DND-41 (cell line): ENCODE measurements around the gene NBAS.

ENCODE experiments used
- CTCF ChIP-seq: IDR thresholded peaks from 2 replicates; pipeline ENCODE4 v1.5.1; 2012; ENCODE audit warnings: borderline replicate concordance, low read length, moderate library complexity, mild to moderate bottlenecking; ENCODE audit not compliant: poor library complexity, severe bottlenecking; ENCODE audit errors: extremely low read depth
- EZH2 ChIP-seq: IDR thresholded peaks from 3 replicates; pipeline ENCODE4 v1.6.1; 2012; ENCODE audit warnings: borderline replicate concordance, low read depth, mild to moderate bottlenecking, moderate library complexity, low read length, inconsistent platforms; ENCODE audit not compliant: severe bottlenecking

DNA sequence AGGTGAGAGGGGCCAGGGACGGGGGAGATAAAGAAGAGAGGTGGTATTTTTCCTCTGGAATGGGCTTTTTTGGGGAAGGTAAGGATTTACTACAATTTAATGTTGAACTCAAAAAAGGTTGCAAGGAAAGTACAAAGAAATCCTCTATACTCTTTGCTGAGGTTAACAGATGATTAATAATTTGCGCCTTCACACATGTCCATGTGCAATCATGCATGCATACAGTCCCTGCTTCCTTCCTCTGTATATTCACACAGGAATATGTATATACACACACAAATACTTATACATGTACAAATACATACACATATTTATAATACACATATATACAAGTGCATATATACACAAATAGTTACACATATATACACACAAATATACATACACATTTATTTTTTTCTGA is 193.4 kb downstream of the NBAS start:
- no peak for TF ChIP-seq CTCF
- TF ChIP-seq EZH2, result no peak
